Measurements from ENCODE around the gene RAMP3.

RAMP3 gene

DNA sequence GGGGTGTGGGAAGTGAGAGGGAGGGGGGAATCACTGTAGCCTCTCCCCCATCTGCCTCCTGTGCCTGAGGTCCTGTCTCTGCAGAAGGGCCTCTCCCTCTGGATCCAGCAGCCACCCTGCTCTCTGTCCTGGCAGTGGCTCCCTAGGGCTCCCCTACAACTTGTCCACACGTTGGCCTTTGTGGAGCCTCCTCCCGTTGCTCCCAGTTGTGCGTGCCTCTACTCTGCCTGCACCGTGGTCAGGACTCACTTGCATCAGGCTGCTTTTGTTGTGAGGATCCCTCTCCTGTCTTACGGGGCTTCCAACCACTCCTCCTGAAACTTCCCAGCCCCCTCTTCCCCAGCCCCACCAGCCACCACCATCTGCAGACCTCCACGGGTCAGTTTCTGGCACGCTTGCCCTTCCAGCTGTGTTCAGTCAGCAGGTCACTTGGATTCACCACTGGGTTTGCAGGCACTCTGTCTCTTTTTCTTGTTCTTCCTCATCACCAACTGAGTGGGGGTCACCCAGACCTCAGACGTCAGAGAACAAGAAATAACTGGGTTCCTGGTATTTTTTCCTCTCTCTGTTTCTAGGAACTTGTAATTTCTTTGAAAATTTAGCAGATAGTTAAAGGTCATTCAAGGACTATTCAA, 62.3 kb downstream of the RAMP3 start:
- peak in 1 of 56 donors; percentile 15 for DNase-seq

GRCh38 chr7:45220846-45221618, 63.4 kb downstream of the RAMP3 start:
- DNase-seq: no peak

DNA sequence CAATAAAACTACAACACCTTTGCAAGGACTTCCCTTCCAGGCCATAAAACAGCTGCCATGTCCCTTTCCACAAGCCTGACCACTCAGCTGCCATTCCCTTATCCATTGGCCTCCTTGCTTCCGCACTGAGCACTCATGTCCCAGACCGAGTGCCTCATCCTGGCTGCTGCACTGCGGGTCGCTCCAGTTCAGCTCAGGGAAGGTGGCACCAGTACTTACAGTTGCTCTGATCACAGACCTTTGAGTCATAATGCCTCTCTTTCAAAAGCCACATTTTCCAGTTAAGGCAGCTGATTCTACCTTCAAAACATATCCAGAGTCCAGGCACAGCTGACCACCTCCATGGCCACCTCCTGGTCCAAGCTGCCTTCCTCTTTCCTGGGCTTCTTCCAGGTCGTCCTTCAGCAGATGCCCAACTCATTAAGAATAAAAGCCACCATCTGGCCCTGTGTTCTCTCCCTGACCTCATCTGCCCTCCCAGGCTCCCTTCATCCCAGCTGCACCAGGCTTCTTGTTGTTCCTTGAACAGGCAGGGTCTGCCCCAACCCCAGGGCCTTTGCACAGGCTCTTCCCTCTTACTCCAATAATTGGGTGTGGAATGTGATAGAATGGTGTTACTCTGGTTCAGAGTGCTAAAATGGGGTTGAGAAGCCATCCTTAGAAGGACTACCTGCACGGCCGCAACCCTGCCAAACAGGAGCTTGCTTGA, 64.5 kb downstream of the RAMP3 start:
- DNase-seq: no peak

DNA sequence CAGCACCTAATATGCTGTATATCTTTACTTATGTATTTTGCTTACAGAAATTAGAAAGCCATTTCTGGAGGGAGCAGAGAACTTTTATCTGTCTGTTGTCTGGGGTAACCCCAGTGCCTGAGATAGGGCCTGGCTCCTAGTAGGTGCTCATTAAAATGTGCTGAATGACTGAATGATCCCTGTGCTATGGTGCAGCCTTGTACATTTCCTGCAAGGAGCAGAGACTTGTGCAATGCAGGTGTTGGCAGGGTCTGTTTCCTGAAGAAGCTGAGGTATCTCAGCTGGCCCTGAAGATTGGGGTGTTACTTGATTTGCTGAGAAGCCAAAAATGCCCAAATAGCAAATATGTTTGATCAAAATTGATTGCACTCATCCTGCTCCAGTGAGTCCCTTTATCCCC, 65.5 kb downstream of the RAMP3 start:
- no peak for DNase-seq

- no peak for DNase-seq
These were observed 66.4 kb downstream of the RAMP3 start for GRCh38 chr7:45223728-45224630.

DNA sequence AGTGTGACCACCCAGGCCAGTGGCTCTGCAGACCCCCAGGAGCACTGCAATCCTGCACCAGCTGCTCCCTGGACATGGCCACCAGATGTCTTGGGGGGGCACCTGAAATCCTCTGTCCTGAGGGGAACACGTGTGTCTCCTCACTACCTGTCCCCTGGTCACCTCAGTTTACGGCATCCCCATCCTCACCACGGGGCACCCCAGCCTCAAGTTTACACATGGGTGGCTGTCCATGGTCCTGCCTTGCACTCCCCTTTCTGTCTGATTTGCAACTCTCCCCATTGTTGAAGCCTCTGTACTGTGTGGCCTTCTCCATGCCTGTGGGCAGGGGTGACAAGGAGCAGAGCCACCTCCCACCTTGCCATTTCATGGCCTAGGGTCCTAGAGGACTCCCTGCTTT, 67.2 kb downstream of the RAMP3 start:
- DNase-seq: no peak

DNA sequence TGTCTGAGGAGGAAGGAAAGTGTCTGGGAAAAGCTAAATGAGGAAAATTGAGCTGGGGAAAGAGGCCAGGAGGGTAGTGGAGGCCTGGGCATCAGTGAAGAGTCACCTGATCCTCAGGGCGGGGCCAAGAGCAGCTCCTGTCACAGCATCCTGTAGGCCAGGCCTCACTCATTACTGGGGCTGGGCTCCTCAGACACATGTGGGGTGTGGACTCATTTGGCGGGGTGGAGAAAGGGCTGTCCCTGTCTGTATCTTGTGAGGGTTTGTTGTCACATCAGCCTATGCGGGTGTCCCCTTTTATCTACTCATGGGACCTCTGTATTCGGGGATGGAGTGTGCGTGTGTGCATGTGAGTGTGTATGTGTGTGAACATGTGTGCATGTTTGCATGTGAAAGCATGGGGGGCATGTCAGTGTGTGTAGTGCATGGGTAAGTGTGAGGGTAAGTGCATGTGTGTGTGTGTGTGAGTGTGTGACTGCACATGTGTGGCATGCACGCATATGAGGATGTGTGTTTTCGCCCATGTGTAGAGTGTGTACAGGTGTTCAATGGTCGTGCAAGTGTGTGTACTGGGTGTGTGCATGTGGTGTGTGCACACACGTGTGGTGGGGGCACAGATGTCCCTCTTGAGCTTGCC, 67.8 kb downstream of the RAMP3 start:
- no peak for DNase-seq

DNA sequence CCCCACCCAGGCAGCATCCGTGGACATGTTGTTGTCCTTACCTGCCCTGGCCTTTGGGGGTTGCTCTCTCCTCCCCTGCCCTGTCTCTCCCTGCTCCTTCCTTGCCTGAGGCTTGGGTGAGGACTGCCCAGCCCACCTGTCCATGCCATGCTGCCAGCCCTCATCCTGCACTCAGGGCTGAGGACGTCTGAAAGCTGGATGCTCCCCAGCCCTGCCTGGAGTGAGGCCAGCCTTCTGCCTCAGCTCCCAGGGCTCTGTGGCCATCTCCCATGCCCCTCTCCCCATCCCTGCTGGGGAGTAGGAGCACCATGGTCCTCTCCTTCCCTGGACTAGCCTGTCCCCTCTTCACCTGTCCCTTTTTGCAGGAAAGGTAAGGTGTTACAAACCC, 68.4 kb downstream of the RAMP3 start:
- no peak for DNase-seq

DNA sequence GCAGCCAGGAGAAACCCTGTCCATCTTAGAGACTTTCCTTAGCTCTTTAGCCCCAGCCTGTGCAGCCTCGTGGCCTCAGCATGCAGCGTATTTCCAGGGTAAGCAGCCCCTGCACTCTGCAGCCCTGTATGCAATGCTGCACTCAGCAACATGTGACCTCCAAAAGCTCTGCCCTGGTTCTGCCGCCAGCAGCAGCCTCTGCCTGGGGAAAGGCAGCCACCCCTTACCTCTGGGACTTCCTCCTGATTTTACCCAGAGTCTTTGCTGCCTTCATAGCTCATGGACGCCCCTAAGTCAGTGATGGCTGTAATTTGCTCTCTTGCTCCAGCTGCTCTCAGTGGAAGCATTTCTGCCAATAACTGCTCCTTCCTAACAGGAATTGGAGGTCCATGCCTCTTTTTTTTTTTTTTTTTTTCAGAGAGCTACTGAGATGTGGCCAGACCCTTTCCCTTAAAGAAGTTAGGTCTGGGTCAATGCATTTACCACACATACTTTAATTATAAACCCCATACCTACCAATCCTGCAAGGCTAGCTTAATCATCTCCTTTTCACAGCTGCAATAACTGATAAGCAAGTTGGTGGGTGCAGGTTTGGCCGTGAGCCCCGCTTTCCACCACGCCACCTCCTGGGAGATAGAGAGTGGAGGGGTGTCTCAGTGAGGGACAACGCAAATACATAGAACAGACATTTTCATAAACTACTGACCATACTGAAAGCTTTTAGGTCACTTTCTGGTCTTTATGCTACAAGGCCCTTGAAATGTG, 71.7 kb downstream of the RAMP3 start:
- no peak for DNase-seq

- no peak for DNase-seq
These were observed 72.5 kb downstream of the RAMP3 start for GRCh38 chr7:45230083-45230482.

- no peak for DNase-seq
These were observed 73.1 kb downstream of the RAMP3 start for GRCh38 chr7:45230611-45231165.

DNA sequence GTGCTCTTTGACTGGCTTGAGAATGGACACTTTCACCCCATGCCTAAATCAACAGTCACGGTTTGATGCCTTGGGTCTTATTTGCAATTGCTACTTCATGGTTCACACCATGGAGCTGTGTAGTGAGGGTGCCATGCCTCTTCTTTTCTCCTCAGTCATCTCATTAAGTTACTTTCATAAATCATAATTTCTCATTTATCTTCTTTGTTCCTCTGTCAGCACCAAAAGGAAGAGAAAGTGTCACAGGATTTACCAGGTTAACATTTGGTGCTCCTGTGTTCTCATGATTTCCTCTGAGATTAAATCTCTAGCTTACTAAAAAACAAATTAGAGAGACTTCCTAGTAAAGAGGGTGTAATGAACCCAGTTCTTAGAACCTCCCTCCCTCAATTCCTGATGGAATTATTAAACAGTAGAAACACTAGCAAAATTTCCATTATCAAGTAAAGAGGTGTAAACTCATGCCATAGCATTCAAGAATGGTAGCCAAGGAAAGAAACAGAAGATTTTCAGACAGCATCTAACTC, 75.7 kb downstream of the RAMP3 start:
- DNase-seq: no peak
